Activated T-cell treated with anti-CD3 and anti-CD28 coated beads, Interleukin-2, amount 50 U/mL, for 1 hour (primary cell): ENCODE results near the gene PCGF1.

Source experiments
- DNase-seq: peaks from one replicate; pipeline ENCODE4 v3.0.0-alpha.2; 2020

PCGF1 gene

DNA sequence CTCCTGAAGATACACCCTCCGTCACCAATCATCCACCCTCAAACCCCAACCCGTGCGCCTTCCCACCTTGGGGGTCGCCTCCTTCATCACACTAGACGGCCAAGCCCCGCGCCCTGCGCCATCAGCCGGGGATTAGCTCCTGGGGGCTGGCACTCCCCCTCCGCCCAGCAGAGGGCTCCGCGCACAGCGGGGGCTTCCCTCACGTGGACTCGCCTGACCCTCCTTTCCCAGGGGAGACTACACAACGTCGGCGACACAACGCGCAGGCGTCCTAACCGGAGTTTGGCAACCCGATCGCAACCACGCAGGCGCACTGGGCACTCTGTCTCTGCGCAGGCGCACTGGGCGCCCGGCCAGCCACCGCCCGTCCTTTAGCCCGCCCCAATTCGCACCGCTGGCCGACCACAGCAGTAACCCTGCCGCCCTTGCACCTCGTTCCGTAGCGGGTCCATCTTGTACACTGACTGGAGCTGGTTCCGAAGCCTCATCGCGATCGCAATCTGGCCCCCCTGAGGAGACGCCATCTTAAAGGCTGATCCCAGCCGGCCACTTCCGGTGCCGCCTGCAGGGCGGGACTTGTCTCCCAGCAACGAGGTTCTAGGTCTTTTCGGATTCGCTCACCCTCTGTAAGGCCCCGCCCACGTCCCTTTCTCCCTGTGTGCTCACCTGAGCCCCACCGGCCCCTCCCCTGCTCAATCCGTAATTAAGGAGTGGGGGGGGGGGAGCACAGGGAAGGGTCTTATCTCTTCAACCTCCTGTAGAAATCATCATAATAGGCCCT is at the start of gene PCGF1:
PCGF1 (minus strand) TSS at position 551 of the 781 bp plus-strand sequence; CDS start at position 524, 27 bp downstream.
- peak; percentile 99 for DNase-seq

DNA sequence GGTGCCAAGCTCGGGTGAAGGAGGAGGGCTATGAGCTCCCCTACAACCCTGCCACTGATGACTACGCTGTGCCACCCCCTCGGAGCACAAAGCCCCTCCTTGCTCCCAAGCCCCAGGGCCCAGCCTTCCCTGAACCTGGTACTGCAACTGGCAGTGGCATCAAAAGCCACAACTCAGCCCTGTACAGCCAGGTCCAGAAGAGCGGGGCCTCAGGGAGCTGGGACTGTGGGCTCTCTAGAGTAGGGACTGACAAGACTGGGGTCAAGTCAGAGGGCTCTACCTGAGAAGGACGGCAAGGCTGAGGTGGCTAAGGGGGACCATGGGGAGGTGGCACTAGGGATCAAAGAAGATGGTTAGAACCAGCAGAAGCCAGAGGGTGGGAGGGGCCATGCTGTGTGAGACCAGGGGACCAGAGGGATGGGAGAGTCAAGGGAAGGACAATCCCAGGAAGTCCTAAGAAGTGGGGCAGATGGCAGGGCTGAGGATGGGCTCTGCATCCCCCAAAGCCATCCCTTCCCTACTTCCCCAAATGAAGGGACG is 49.4 kb upstream of the PCGF1 start:
- no peak for DNase-seq

DNA sequence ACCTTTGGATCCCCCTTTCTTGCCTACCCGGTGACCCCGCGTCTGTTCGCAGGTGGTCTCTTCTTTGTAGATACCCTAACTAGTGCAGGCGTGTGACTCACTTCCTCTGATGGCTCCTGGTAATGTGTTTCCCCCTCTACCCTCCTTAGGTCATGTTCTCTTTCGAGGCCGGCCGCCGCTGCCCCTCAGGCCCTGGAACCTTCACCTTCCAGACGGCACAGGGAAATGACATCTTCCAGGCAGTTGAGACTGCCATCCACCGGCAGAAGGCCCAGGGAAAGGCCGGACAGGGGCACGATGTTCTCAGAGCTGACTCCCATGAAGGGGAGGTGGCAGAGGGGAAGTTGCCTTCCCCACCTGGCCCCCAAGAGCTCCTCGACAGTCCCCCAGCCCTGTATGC is 48.7 kb upstream of the PCGF1 start:
- DNase-seq, result no peak

DNA sequence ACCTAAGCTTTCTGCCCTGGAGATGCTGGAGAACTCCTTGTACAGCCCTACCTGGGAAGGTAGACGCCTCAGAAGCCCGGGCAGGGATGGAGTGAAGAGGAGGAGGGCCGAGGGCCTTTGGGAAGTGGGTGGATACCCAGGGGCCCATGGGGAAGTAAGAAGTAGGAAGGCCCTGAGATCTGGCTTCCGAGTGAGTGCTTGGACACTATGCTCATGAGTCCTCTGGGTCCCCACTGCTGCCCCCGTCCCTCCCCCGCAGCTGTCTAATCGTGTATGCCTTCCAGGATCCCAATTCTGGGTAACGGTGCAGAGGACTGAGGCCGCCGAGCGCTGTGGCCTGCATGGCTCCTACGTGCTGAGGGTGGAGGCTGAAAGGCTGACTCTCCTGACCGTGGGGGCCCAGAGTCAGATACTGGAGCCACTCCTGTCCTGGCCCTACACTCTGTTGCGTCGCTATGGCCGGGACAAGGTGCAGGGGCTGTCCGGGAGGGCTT is 48.2 kb upstream of the PCGF1 start:
- DNase-seq, result no peak

DNA sequence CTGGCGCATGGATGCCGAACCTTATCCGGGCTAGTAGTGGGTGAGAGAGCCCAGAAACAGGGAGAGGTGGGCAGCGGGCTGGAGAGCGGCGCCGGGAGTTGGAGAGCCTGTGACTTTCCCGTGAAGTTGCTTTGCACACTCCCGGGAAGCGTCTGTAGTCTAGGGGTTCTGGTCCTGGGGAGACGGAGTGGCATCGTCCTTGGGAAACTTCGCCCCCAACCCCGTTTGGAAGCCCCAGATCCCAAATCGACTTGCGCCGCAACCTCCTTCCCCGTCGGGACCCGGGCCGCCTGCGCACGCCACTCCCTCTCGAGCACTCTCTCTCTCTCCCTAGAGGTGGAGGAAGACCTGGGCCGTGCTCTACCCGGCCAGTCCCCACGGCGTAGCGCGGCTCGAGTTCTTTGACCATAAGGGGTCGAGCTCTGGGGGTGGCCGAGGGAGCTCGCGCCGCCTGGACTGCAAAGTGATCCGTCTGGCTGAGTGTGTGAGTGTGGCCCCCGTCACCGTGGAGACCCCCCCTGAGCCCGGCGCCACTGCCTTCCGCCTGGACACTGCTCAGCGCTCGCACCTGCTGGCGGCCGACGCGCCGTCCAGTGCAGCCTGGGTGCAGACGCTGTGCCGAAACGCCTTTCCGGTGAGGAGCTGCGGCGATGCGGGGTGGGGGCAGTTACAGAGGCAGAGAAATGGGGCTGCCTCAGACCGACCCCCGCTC is 47.5 kb upstream of the PCGF1 start:
- no peak for DNase-seq

DNA sequence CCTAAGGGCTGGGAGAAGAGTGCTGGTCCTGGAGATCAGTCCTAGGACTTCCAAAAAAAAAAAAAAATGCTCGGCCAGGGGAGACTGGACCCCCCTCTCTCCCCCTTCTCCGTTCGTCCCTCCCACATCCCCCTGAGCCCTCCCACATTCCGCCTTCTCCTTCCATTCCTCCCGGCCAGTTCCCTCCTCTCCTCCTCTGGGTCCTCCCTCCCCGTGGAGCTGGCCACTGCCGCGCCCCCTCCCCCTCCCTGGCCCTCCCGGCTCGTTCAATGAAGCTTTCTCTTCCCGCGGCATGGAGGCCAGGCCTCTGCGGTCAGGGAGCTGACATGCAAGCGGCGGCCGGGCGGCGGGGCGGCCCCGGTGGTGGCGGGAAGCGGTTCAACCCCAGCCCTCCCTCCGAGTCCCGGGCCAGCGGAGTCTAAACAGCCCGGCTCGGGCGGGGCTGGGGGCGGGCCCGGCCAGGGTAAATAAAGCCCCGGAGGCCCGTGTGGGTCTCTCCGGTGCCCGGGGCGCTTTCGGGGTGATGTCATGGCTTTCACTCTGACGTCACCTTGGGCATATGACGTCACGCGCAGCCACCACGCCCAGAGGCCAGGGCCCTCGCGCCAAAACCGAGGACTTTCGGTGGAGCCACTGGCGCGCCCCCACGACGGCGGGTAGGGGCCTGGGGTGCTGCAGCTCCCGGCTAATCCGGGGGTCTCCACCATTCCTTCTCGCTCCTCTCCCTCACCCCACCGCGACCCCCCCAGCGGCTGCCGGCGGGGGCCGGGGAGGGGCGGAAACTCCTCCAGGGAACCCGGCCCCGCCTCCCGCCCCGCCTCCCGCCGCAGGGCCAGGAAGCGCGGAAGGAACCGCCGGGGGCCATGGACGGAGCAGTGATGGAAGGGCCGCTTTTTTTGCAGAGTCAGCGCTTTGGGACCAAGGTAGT is 46.7 kb upstream of the PCGF1 start, which contains the start of the genes DOK1 and LOXL3:
DOK1 (plus strand) TSS at position 829 of the 928 bp plus-strand sequence; CDS start at position 864, 35 bp downstream.
LOXL3 (minus strand) TSS at position 51 of the 928 bp plus-strand sequence. CDS start 1,308 bp downstream, outside the sequence.
- peak; percentile 86 for DNase-seq

DNA sequence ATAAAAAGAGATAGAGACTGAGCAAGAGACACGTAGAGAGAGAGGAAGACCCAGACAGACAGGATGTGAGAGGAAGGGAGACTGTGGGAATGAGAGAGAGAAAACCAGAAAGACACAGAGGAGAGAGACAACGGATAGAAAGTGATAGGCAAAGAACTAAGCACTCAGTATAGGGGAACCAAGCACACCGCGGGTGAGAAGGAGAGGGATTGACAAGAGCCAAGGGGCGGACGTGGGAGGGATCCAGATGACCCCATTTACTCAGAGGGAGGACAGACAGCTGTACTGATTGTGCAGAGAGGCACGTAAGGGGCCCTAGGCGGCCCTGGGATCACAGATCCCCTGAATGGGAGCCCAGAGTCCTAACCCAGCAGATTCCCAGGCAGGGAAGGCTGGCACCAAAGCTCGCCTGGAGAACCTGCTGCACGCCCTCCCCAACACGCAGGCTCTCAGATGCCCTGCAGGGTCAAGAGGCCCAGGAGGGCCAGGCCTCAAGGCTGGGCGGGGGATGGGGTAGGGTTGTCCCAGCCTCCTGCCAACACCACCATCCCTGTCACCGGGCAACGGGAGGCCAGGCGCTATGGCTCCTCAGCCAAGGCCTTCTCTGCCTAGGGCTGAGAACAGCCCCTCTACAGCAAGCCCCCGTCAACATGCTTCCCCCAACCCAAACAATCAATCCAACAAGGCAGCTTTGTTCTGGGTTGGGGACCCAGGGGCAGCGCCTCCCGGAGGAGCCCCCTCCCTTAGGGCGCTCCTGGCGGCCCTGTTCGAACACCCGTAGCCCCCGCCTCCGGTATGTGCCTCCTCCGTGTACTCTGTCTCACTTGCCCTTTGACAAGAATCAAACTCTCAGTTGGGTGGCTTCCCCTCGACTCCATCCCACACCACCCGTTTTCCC is 45.7 kb upstream of the PCGF1 start:
- no peak for DNase-seq

DNA sequence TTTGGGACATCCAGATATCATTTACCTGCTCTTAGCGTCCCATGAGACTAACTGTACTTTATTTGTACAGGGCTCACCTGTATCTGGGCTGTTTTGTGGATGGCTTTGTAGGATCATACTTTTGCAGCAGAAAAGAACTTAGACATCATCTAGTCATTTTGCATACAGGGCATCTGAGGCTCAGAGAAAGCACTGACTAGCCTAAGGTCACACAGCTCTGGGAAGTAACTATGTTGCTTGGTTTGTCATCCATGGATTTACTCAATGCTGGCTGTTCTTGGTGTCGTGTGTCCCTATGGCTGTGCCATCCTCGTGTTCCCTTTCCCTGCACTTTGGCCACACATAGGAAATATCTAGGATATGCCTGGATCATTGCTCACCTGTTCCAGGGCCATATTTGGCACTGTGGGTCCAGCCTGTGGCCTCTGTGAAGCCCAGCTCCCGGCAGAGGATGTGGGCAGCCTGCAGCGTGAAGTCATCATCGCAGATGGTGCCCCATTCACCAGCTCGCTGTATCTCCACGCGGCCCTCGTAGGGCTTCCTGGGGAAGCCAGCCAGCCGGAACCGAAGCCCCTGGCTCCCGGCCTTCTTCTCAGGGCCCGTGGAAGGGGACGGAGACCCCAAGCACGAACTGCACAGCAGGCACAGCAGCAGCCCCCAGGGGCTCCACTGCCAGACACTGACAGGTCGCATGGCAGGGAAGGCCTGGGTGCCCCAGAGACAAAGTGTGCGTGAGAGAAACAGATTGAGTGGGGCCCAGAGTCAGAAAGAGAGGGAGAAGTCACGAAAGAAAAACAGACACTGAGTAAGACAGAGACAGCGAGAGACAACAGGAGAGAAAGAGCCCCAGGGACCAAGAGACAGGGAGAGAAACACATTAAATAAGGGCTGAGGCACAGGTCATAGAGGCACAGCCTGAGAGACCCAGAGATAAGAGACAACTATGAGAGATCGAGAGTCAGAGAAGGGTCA is 44.7 kb upstream of the PCGF1 start:
- no peak for DNase-seq

DNA sequence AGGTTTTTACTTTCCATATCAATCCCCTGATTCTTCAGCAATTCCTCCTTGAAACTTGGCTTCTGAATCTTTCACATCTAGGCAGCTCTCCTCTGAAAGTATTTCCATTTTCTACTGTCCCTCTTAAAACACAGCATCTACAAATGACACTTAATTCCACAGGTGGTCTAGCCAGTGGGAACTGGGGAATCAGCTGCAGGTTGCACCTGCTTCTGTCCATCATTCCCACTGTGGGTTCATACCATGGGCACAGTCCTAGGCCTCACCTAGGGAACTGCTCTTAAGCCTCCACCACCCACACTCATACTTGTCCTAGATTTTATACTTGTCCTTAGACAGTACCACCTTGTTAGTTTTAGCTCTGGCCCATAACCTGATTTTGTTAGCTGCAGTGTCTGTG is 44.0 kb upstream of the PCGF1 start:
- no peak for DNase-seq

DNA sequence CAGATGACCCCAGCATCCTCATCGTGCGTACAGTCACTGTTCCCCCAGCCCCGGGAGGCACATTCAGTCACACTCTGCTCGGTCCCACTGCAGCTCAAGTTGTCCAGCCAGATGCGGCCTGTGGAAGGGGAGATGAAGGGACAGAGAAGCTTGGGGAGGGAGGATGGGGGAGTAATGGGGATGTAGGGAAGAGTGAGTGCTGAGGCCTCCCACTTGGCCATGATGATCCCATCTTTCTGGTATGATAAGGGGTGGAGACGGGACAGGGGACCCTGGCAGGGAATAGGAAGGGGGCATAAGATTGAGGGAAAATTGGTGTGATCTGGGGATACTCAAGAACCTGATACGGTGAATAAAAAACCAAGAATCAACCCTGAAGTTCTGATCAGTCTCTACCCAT is 42.7 kb upstream of the PCGF1 start:
- DNase-seq, result no peak

DNA sequence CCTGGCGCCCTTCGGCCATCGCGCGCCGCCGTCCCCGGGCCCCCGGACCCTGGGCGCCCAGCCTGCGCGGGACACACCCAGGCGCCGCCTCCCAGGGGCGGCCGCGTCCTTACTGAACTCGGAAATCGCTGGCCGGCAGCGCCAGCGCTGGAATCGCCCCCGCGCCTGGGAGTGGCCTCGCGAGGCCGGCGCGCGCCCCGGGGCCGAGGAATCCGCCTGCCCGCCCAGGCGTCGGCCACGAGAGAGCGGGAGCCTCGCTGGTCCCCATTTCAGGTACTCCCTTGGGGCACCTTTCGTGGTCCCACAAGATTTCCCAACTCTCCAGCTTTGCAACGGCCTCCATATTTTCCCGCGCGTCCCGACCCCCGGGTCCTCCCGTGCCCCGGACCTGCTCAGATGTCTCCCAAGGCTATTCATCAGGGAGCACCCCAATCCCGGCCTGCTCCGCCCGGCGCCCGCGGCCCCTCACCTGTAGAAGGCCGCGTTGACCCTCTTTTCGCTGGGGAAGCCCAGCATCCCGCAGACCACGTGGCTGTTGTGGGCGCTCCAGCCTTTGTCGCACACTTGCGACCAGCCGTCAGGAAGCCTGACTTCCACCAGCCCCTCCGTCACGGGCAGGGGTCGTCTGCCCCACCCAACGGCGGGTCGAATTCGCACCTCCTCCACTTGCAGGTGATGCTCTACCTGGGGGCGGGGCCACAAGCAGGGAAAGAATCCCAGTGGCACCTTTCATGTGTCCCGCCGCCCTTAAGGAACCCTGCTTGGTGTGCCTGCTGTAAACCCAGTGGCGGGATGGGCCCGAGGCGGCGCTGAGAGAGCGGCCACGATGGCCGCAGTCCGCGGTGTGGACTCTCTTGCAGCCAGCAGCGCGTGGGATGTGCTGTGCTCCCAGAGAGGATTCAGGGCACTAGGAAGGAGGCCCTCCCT is 41.7 kb upstream of the PCGF1 start:
- DNase-seq, result no peak

DNA sequence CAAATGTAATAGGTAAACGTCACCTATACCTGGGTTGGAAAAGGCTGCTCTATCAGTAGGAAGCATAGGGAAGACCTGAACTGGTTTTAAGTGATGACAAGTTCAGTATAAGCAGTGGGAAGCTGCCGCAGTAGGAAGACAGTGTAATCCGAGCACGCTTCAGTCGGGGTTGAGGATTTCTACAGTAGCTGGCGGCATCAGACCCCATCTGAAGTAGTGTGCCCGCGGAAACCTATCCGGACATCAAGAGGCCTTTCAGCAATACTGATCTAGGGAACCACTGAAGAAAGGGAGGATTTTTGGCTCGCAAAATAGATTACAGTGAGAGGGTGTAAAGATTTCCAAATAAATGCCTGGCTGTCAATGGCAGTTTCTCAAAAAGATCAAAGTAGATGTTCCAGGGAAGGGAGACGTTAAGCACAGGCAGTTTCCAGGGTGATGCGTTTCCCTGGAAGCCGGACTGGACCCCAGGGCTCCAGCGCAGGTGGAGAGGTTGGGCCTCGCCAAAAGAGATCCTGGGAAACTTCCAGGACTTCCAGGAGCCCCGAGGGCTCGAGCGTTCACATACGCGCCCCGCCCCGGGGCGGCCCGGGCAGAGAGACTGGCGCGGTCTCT is 40.9 kb upstream of the PCGF1 start:
- no peak for DNase-seq

DNA sequence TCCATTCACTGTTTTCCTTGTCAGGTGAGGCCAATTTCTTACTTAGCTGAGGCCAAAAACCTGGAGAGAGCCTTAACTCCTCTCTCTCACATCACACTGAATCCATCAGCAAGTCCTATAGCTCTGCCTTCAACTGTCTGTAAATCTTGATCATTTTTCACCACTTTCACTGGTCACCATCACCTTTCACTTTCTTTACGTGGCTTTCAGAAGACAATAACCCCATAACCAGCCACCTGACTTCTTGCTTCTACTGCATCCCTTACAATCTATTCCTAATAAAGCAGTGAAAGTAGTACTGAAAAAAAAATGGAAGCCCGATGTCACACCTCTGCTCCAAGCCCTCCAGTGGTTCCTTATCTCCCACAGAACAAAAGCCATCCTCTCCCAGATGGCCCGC is 38.5 kb upstream of the PCGF1 start:
- no peak for DNase-seq

DNA sequence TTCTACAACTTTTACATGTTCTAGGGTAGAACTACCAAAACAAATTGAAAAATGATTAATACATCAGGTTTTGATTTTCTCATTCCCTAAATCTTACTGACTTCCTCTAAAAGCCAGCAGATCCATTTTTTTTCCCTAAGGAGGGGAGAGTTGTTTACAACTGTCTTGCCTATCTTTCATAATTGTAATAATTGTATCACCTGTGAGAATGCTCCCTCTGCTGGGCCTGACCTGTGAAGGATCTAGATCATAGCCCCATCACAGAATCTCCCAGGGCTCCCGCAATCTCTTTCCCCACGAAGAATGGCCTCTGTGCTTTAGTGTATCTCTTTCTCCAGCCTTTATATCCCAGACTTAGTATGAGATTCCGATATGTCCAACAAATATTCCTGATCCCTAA is 37.1 kb upstream of the PCGF1 start:
- no peak for DNase-seq

DNA sequence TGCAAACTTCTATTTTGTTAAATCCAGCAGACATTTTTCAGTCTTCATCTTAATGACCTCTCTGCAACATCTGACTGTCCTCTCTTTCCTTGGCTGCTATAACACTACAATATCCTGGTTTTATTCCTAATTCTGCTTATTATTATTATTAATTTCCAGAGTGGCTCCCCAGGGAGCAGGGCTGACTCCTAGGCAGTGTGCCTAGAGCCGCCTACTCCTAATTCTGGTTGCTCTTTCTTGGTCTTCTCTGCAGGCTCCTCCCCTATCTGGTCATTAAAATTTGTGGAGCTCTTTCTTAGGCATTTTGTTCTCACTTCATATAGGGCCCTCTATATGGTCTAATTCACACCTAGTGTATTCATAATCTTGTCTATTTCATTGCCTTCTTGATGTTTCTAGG is 35.5 kb upstream of the PCGF1 start:
- no peak for DNase-seq

DNA sequence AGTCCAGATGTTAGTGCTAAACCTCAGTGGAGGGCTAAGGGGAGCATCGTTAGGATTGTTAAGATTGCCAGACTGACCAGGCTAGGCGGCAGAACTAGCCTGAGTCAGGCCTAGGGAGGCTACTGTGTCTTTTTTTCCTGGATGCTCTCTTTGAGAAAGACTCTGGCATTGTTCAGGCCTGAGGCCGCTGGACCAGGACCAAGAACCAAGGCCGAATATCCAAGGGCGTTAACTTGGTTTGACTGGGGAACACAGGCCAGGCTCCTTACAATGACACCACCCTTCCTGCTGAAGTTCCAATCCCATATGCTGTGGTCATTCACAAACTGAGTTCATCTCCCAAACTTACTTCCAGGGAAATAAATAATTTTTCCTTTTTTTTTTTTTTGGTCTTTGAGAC is 32.8 kb upstream of the PCGF1 start:
- no peak for DNase-seq

DNA sequence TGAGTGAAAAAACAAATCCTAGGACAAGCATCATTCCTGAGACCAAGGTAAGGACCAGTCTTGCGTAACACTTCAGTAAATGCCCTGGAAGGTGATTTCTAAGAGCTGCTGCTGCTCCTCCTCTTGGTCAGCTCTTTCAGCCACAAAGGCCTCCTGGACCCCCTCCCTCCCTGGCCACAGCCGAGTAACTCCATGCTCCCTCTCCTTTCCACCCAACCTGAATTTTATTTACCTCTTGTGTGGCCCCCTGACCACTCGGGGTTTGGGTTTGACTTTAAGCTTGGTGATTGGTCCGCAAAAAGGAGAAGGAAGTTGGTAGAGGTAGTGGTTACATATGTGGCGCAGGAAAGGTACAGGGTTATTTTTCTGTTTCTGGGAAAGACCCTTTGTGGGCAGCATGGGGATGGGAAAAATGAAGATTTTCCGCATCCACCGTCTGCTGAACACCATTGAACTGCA is 31.4 kb upstream of the PCGF1 start:
- DNase-seq, result no peak

DNA sequence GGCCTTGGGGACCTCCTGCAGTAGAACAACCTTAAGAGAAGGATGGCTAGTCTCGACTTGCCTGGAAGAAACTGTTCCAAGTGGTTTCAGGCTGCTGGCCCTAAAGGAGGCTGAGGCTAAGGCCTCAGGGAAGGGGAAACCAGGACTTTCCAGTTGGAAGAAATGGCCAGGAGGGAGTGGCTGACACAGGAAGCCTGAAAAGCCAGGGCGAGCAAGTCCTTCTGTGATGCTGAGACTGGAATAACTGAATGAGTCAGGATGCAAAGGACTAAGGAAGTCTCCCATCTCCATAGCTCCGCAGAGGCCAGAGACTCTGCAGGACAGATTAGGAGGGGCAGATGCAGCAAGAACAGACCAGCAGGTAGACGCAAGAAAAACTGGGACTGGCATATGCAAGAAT is 29.6 kb upstream of the PCGF1 start:
- DNase-seq, result no peak
